Stimulated activated naive CD8-positive, alpha-beta T cell treated with anti-CD3 and anti-CD28 coated beads, Interleukin-15, Interleukin-2, amounts not matched to agents 100 U/mL and 50 U/mL, for 24 hours (primary cell): Measurements from ENCODE around the gene PHTF2.
"Not testable (repeated sequence)": the region's sequence is repeated elsewhere in the genome, so short reads cannot be mapped to it uniquely, and the experiment has no call there.

ENCODE experiments used
- ATAC-seq: fragments of 150-1000 bp; cut with Tn5 transposase; one replicate; pipeline ENCODE4 v1.10.0; 2021
- DNase-seq: peaks from one replicate; pipeline ENCODE4 v3.0.0; 2021

PHTF2 gene

DNA sequence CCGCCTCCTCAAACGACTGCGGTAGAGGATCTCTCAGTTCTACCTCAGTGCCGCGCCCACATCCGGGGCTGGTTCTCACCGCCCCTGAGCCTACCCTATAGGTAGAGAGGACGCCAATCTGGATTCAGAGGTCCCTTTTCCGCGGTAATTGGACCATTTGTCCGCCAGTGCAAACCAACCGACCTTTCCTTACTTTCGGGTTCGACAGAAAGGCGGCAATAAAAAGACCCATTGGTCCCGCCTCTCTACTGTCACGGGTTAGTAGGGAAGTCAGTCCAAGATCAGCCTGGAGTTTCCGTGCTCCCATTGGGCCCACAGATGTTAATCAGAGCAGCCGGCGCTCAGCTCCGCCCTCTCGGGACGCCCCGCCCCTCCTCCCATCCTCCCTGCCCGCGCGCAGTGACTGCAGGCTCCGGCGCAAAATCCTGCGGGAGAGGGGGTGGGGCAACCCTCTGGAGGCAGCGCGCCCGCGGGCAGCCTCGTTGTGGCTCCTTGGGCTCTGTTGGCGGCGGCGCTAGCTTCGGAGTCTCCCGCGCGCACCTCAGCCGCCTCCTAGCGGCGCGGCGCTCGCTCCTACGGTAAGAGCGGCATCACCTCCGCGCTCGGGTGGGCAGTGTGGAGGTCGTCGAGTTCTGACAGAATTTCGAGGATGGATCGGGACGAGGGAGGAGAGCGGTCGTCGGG, at the start of gene PHTF2, which contains the start of gene TMEM60:
Gene PHTF2 (plus strand): TSS at position 380 of the 684 bp plus-strand sequence.
Gene TMEM60 (minus strand): TSS at position 41 of the 684 bp plus-strand sequence. CDS start 4,061 bp downstream, outside the sequence.
- DNase-seq = peak; percentile 94
- peak; percentile 95 for ATAC-seq

DNA sequence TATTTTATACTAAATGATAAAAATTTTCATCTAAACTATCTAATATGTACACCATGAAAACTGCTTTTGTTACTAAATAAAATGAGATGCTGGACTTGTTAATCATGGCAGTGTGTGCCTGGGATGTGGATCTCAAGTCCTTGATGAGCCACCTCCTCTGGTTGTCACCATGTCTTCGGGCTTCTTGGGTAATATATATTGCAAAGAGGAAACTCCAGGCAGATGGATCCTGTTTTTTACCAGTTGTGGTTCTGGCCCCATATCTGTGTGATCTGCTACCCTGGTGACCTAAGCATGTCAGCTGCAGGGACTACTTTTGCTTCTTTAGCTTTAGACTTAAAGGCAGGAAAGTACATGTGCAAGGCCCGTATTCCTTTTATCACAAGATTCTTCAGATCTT, 46.6 kb upstream of the PHTF2 start:
- no peak for DNase-seq
- ATAC-seq = no peak

DNA sequence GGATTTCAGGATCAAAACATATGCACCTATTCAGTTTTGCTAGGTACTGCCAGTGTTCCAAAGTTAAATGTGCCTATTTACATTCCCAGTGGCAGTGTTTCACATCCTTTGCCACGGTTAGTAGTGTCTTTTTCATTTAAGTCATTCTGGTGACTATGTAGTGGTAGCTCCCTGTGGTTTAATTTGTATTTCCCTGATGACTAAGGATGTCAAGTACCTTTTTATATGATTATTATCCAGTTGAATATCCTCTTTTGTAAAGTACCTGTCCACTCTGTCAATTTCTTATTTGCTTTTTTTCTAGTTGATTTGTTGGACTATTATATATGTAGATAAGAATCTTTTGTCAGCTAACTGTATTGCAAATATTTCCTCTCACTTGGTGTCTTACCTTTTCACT, 45.4 kb upstream of the PHTF2 start:
- no peak for ATAC-seq

GRCh38 chr7:77757589-77757988, 41.0 kb upstream of the PHTF2 start:
- DNase-seq (peak; percentile 16), ATAC-seq (peak; percentile 93)

More for the DNA sequence above, 45.4 kb upstream of the PHTF2 start:
- no peak for DNase-seq

- DNase-seq = peak; percentile 69
- no peak for ATAC-seq
Measured at GRCh38 chr7:77759294-77759889, 39.2 kb upstream of the PHTF2 start.

DNA sequence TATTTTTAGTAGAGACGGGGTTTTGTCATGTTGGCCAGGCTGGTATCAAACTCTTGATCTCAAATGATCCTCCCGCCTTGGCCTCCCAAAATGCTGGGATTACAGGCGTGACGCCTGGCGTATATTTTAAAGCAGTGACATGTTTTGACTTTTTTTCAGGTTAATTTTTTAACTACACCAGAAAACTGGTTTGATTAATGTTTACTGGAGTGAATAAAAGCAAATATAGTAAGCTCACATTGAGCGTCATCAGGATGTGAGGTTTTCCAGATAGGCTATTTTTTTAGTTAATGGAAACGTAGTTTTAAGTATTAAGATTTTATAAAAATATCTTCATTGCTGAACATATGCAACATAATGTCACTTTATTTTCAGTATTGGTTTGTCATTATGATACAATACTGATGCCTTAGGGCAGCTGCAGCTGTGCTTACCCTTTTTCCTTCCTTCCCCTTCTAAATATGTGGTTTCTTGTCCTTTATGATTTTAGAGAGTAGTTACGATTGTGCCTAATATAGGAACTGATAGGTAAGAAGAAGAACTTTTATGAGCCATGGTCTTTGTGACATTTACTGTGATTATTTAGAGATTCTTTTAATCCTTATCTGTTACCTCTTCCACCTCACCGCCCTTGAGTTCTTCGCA, 37.6 kb upstream of the PHTF2 start:
- ATAC-seq = no peak
- no peak for DNase-seq

DNA sequence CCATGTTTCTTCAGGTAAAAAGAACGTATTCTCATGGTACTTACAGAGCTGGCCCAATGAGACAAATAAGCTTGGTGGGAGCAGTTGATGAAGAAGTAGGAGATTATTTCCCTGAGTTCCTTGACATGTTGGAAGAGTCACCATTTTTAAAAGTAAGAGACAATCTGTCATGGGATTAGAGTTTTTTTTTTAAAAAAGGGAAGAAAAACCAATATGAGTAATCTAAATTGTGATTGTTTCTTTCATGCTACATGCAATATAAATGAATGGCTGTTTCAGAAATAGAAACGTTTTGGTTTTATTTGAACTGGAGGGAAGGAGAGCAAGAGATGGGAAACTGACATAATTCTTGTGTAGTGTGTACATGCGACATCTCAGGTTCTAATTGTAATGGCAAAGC, 33.1 kb upstream of the PHTF2 start:
- no peak for DNase-seq
- ATAC-seq = no peak

DNA sequence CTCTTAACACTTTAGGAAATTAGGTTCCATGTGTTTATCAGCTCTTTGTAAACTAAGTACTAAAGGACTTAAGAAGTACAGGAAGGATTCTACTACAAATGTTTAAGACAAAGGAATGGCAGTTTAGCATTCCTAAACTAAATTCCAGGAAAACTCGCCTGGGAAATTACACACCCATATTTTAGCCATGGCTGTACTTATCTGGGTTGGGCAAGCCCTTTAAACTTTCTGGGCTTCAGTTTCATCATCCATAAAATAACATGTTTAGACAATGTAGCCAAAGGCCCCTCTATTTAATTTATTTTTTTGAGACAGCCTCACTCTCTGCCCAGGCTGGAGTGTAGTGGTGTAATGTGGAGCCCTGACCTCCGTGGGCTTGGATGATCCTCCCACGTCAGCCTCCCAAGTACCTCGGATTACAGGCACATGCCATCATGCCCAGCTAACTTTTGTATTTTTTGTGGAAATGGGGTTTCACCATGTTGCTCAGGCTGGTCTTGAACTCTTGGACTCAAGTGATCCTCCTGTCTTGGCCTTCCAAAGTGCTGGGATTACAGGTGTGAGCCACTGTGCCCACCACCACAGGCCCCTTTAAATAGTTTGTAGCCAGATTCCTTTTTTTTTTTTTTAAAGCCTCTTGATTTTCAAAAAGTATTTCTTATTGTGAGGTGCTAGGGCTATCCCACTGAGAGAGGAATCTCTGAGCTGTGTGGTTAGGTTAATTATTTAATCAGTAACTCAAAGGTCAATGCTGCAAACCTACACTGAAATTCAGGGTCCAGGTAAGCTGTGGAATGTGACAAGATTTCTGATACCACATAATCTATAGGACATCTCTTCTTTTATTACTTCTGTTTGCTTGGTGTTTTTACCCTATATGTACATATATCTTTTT, 32.4 kb upstream of the PHTF2 start:
- ATAC-seq (no peak), DNase-seq (no peak)

DNA sequence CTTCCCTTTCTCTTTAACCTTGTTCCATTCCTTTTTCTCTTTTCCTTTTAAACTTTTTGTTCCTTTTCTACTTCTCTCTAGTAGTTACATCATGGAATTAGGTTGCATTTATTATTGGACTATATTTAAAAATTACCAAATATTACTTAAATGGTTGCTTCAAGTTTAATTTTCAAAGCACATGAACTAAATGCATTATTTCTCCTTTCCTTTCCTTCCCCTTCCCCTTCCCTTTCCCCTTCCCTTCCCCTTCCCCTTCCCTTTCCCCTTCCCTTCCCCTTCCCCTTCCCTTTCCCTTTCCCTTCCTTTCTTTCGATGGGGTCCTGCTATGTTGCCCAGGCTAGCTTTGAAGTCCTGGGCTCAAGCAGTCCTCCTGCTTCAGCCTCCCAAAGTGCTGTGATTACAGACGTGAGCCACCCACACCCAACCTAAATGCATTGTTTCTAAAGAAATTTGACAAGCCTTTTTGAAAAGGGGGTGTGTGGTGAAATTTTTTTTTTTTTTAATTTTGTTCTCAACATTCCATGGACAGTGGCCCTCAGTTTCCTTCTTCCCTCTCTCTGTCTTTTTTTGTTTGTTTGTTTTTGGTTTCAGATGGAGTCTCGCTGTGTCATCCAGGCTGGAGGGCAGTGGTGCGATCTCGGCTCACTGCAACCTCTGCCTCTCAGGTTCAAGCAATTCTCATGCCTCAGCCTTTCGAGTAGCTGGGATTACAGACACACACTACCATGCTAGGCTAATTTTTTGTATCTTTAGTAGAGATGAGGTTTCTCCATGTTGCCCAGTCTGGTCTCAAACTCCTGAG, 31.6 kb upstream of the PHTF2 start:
- ATAC-seq (no peak), DNase-seq (no peak)

- no peak for DNase-seq
- ATAC-seq = no peak
Measured at GRCh38 chr7:77770316-77770715, 28.3 kb upstream of the PHTF2 start.

DNA sequence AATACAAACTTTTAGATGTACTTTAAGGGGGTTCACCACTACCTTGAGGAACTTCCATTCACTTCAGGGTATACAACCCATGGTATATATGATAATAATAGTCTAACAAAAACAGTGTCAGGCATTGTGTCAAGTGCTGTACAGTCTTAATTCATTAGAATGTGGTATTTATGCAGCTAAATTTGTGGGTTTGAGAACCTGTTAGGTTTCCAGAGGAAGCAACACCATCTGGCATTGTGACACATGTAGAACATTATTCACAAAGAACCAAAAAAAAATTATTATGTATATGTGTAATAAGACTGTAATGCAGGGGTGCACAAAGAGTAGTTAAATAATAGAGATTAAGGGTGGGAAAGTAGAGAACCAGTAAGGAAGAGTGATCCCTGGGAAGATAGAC, 26.7 kb upstream of the PHTF2 start:
- ATAC-seq (no peak), DNase-seq (no peak)

DNA sequence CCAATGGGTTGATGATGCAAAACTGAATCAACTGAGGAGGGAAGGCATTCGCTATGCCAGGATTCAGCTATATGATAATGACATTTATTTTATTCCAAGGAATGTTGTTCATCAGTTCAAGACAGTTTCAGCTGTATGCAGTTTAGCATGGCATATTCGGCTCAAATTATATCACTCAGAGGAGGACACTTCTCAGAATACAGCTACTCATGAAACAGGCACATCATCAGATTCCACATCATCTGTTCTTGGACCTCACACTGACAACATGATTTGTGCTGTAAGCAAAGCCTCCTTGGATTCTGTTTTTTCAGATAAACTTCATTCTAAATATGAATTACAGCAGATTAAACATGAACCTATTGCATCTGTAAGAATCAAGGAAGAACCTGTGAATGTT, 20.0 kb upstream of the PHTF2 start:
- ATAC-seq (no peak), DNase-seq (no peak)

DNA sequence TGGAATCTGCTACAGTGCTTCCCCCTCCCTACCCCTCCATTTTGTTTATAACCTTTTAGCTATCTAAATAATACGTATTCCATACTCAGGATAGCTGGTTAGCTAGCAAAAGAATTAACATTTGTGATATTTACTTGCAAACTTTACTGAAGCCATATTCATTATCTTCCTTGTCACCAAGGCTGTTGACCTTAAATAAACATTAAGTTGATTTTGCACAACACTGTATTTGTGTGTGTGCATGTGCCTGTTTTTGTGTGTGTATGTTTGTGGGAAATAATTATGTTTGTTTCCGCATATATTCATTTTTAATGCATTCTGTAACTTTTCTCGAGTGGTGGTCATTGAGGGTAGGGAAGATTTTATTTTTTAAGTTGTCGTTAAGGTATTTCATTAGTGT, 16.2 kb upstream of the PHTF2 start:
- DNase-seq = no peak
- no peak for ATAC-seq

GRCh38 chr7:77783111-77783510, 15.5 kb upstream of the PHTF2 start:
- ATAC-seq = no peak

GRCh38 chr7:77783545-77783944, 15.0 kb upstream of the PHTF2 start:
- no peak for DNase-seq
- no peak for ATAC-seq

More at GRCh38 chr7:77783111-77783510, 15.5 kb upstream of the PHTF2 start:
- no peak for DNase-seq

DNA sequence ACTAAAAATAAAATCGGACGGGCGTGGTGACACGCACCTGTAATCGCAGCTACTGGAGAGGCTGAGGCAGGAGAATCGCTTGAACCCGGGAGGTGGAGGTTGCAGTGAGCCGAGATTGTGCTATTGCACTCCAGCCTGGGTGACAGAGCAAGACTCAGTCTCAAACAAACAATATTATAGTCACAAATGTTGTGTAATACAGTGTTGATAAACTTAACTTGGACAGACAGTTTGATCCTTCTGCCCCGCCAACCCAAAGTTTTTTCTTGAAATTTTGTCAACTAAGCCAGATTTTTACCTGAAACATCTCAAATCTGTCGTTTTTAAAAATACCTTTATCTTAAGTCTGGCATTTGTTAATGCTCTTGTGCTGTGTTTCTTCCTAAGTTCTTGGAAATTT, 14.1 kb upstream of the PHTF2 start:
- DNase-seq = not testable (repeated sequence)

GRCh38 chr7:77786018-77786417, 12.6 kb upstream of the PHTF2 start:
- no peak for DNase-seq
- no peak for ATAC-seq

More for the DNA sequence above, 14.1 kb upstream of the PHTF2 start:
- ATAC-seq = not testable (repeated sequence)

DNA sequence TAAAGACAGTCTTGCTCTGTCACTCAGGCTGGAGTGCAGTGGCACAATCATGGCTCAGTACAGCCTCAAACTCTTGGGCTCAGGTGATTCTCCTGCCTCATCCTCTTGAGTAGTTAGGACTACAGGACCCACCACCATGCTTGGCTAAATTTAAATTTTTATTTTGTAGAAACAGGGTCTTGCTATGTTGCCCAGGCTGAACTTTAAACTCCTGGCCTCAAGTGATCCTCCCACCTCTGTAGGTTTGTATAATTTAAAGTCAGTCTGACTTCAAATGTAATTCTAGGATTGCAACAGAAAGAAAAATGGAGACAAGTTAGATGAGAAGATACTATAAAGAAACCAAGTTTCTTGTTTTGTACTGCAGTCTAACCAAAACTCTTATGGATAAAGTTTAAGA, 11.8 kb upstream of the PHTF2 start:
- DNase-seq (no peak), ATAC-seq (no peak)

- no peak for DNase-seq
Measured at GRCh38 chr7:77788327-77788902, 10.2 kb upstream of the PHTF2 start.

DNA sequence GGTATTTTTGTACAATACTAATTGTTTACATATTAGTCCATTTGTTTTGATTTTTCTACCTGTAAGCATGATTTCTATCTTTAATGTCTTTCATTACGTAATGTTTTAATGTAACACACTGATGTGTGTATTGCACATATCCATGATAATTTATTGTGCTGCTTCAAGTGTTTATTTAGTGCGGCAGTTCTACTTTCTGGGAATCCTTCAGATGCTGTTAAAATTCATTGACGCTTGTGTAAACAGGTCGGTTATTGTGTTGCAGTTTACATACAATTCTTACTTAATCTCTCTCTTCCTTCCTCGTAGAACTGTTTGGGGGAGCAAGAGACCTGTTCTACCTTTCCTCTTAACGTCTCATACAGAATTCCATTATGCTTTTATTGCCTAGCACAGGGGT, 7.2 kb upstream of the PHTF2 start:
- ATAC-seq (no peak), DNase-seq (no peak)

More at GRCh38 chr7:77788327-77788902, 10.2 kb upstream of the PHTF2 start:
- no peak for ATAC-seq

GRCh38 chr7:77791956-77792355, 6.6 kb upstream of the PHTF2 start:
- no peak for ATAC-seq
- DNase-seq = no peak
